ENCODE measurements around the gene LDLR.
"Not testable (repeated sequence)": the region's sequence is repeated elsewhere in the genome, so short reads cannot be mapped to it uniquely, and the experiment has no call there.

Gene LDLR

DNA sequence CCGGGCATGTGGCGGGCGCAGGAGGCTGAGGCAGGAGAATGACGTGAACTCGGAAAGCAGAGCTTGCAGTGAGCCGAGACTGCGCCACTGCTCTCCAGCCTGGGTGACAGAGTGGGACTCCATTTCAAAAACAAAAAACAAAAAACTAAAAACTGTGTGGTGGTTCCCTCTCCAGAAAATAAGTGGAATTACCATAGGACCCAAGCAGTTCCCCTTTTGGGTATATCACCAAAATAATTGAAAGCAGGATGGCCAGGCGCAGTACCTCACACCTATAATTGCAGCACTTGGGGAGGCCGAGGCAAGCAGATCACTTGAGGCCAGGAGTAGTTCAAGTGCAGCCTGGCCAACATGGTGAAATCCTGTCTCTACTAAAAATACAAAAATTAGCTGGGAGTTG is 15.7 kb upstream of the LDLR start:
- no peaks in the 10 kb centered on the region for H3K27me3 ChIP-seq (ENCODE audit: control insufficient read depth, insufficient read depth, low read length)
- H3K9ac ChIP-seq (ENCODE audit: low read length): no peak overlapping the region
- H3K9me3 ChIP-seq (ENCODE audit: control insufficient read depth, insufficient read depth, low read depth, low read length): no peaks in the 10 kb centered on the region
- H3K36me3 ChIP-seq (ENCODE audit: control insufficient read depth, insufficient read depth, low read length): no peaks in the 10 kb centered on the region
- H3K4me3 ChIP-seq (ENCODE audit: low read depth, low read length): no peak overlapping the region
- no peaks in the 10 kb centered on the region for H3K4me1 ChIP-seq (ENCODE audit: control insufficient read depth, insufficient read depth, low read length)
- no peak overlapping the region for H3K27ac ChIP-seq (ENCODE audit: low read depth, low read length)

DNA sequence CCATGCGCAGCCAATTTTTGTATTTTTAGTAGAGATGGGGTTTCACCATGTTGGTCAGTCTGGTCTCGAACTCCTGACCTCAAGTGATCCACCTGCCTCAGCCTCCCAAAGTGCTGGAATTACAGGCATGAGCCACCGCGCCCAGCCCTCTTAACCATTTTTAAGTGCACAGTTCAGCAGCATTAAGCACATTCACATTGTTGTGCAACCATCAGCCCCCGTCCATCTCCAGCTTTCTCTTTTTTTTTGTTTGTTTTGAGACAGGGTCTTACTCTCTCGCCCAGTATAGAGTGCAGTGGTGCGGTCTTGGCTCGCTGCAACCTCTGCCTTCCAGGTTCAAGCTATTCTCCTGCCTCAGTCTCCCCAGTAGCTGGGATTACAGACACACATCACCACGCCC is 12.5 kb upstream of the LDLR start:
- not testable (repeated sequence) for H3K9me3 ChIP-seq (ENCODE audit: control insufficient read depth, insufficient read depth, low read depth, low read length); H3K36me3 ChIP-seq (ENCODE audit: control insufficient read depth, insufficient read depth, low read length); H3K4me1 ChIP-seq (ENCODE audit: control insufficient read depth, insufficient read depth, low read length); H3K27ac ChIP-seq (ENCODE audit: low read depth, low read length); H3K4me3 ChIP-seq (ENCODE audit: low read depth, low read length); H3K9ac ChIP-seq (ENCODE audit: low read length); H3K27me3 ChIP-seq (ENCODE audit: control insufficient read depth, insufficient read depth, low read length)

DNA sequence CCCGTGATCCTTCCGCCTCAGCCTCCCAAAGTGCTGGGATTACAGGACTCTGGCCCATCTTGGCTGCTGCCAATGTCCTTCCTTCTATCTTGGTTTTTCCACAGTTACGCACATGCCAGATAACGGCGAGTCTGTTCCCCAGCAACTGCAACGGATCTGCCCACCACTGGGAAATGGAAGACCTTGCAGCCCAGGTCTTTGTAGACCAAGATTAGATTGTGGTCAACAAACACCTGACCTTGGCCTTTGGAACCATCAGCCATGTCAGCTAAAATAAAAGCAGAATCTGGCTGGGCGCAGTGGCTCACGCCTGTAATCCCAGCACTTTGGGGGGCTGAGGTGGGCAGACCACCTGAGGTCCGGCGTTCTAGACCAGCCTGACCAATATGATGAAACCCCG is 10.4 kb upstream of the LDLR start:
- H3K27me3 ChIP-seq (ENCODE audit: control insufficient read depth, insufficient read depth, low read length): no peaks in the 10 kb centered on the region
- no peak overlapping the region for H3K27ac ChIP-seq (ENCODE audit: low read depth, low read length)
- H3K36me3 ChIP-seq (ENCODE audit: control insufficient read depth, insufficient read depth, low read length): no peaks in the 10 kb centered on the region
- H3K9me3 ChIP-seq (ENCODE audit: control insufficient read depth, insufficient read depth, low read depth, low read length): no peaks in the 10 kb centered on the region
- H3K4me1 ChIP-seq (ENCODE audit: control insufficient read depth, insufficient read depth, low read length): no peaks in the 10 kb centered on the region
- H3K4me3 ChIP-seq (ENCODE audit: low read depth, low read length): no peak overlapping the region
- H3K9ac ChIP-seq (ENCODE audit: low read length): no peak overlapping the region

DNA sequence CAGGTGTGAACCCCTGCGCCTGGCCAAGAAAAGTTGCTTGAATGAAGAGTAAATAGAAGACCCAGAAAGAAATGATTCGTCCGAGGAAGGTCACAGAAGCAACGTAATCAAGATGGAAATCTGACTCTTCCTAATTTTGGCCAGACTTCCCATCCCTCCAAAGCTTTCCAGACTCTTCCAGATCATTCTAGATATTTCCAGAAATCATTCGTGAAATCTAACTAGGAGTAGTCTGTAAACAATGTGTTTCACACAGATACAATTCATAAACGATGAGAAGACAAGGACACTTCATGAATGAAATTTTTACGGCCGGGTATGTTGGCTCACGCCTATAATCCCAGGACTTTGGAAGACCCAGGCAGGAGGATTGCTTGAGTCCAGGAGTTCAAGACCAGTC is 9.3 kb upstream of the LDLR start:
- H3K4me3 ChIP-seq (ENCODE audit: low read depth, low read length): no peak overlapping the region
- H3K4me1 ChIP-seq (ENCODE audit: control insufficient read depth, insufficient read depth, low read length): no peaks in the 10 kb centered on the region
- no peaks in the 10 kb centered on the region for H3K9me3 ChIP-seq (ENCODE audit: control insufficient read depth, insufficient read depth, low read depth, low read length)
- no peaks in the 10 kb centered on the region for H3K27me3 ChIP-seq (ENCODE audit: control insufficient read depth, insufficient read depth, low read length)
- no peaks in the 10 kb centered on the region for H3K36me3 ChIP-seq (ENCODE audit: control insufficient read depth, insufficient read depth, low read length)
- no peak overlapping the region for H3K9ac ChIP-seq (ENCODE audit: low read length)
- no peak overlapping the region for H3K27ac ChIP-seq (ENCODE audit: low read depth, low read length)

DNA sequence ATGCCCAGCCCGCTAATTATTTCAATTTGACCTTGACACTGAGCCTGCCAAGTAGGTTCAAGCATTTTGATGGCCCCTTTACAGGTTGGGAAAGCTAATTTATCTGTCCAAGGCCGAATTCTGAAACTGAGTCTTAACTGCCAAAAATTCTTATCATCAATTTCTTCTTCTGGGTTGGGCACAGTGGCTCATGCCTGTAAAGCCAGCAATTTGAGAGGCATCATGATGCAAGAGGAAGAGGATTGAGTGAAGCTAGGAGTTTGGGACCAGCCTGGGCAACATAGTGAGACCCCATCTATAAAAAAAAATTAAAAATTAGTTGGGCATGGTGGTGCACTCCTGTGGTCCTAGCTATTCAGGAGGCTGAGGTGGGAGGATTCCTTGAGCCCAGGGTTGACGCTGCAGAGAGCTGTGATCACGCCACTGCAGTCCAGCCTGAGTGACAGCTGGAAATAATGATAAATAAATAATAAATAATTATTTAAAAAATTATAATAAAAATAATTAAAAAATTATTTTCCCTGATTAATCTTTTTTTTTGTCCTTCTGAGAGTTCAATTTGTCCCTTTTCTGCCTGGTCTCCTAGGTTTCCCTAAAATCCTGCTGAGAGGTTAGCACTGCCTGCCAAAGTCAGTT is 1.3 kb upstream of the LDLR start:
- Histone ChIP-seq H3K9ac (ENCODE audit: low read length) (peak overlapping the region; percentile 99), H3K36me3 (ENCODE audit: control insufficient read depth, insufficient read depth, low read length) (peaks cover 21% of the 10 kb centered on the region), H3K4me1 (ENCODE audit: control insufficient read depth, insufficient read depth, low read length) (peaks cover 22% of the 10 kb centered on the region), H3K4me3 (ENCODE audit: low read depth, low read length) (no peak overlapping the region), H3K9me3 (ENCODE audit: control insufficient read depth, insufficient read depth, low read depth, low read length) (no peaks in the 10 kb centered on the region), H3K27ac (ENCODE audit: low read depth, low read length) (peak overlapping the region; percentile 99), H3K27me3 (ENCODE audit: control insufficient read depth, insufficient read depth, low read length) (no peaks in the 10 kb centered on the region)

DNA sequence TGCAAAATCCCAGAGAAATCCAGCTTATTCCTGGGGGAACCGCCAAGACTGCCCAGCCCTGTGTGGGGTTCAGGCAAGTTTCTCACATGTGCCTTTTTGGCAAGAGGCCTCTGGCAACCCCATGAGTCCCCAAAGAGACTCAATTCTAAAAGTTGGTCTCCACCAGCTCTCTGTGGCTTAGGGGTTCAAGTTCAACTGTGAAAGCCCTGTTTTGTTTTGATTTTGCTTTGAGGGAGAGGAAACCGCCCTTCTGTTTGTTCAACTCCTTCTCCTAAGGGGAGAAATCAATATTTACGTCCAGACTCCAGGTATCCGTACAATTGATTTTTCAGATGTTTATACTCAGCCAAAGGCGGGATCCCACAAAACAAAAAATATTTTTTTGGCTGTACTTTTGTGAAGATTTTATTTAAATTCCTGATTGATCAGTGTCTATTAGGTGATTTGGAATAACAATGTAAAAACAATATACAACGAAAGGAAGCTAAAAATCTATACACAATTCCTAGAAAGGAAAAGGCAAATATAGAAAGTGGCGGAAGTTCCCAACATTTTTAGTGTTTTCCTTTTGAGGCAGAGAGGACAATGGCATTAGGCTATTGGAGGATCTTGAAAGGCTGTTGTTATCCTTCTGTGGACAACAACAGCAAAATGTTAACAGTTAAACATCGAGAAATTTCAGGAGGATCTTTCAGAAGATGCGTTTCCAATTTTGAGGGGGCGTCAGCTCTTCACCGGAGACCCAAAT is 583 bp upstream of the LDLR start:
- H3K9ac ChIP-seq (ENCODE audit: low read length): peak overlapping the region; percentile 99
- H3K9me3 ChIP-seq (ENCODE audit: control insufficient read depth, insufficient read depth, low read depth, low read length): no peaks in the 10 kb centered on the region
- peaks cover 22% of the 10 kb centered on the region for H3K4me1 ChIP-seq (ENCODE audit: control insufficient read depth, insufficient read depth, low read length)
- no peaks in the 10 kb centered on the region for H3K27me3 ChIP-seq (ENCODE audit: control insufficient read depth, insufficient read depth, low read length)
- H3K36me3 ChIP-seq (ENCODE audit: control insufficient read depth, insufficient read depth, low read length): peaks cover 27% of the 10 kb centered on the region
- H3K27ac ChIP-seq (ENCODE audit: low read depth, low read length): peak overlapping the region; percentile 99
- H3K4me3 ChIP-seq (ENCODE audit: low read depth, low read length): peak overlapping the region; percentile 97

DNA sequence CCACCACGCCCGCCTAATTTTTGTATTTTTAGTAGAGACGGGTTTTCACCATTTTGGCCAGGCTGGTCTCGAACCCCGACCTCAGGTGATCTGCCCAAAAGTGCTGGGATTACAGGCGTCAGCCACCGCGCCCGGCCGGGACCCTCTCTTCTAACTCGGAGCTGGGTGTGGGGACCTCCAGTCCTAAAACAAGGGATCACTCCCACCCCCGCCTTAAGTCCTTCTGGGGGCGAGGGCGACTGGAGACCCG is 676 bp downstream of the LDLR start:
- Histone ChIP-seq H3K4me3 (ENCODE audit: low read depth, low read length) (peak overlapping the region; percentile 97), H3K27ac (ENCODE audit: low read depth, low read length) (peak overlapping the region; percentile 99), H3K4me1 (ENCODE audit: control insufficient read depth, insufficient read depth, low read length) (peaks cover 29% of the 10 kb centered on the region), H3K9ac (ENCODE audit: low read length) (peak overlapping the region; percentile 99), H3K36me3 (ENCODE audit: control insufficient read depth, insufficient read depth, low read length) (peaks cover 39% of the 10 kb centered on the region)
- H3K27me3 ChIP-seq (ENCODE audit: control insufficient read depth, insufficient read depth, low read length); H3K9me3 ChIP-seq (ENCODE audit: control insufficient read depth, insufficient read depth, low read depth, low read length): not testable (repeated sequence)

DNA sequence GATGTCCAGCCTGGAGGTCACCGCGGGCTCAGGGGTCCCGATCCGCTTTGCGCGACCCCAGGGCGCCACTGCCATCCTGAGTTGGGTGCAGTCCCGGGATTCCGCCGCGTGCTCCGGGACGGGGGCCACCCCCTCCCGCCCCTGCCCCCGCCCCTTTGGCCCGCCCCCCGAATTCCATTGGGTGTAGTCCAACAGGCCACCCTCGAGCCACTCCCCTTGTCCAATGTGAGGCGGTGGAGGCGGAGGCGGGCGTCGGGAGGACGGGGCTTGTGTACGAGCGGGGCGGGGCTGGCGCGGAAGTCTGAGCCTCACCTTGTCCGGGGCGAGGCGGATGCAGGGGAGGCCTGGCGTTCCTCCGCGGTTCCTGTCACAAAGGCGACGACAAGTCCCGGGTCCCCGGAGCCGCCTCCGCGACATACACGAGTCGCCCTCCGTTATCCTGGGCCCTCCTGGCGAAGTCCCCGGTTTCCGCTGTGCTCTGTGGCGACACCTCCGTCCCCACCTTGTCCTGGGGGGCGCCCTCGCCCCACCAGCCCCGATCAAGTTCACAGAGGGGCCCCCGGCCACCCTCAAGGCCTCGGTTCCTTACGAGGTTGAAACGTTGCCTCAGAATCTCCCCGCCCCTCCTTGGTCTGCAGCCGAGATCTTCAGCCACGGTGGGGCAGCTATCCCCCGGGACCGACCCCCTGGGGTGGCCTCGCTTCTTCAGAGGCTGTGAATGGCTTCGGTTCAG is 1.2 kb downstream of the LDLR start:
- peak overlapping the region; percentile 97 for H3K4me3 ChIP-seq (ENCODE audit: low read depth, low read length)
- H3K9me3 ChIP-seq (ENCODE audit: control insufficient read depth, insufficient read depth, low read depth, low read length): no peaks in the 10 kb centered on the region
- peaks cover 43% of the 10 kb centered on the region for H3K36me3 ChIP-seq (ENCODE audit: control insufficient read depth, insufficient read depth, low read length)
- peaks cover 27% of the 10 kb centered on the region for H3K4me1 ChIP-seq (ENCODE audit: control insufficient read depth, insufficient read depth, low read length)
- peak overlapping the region; percentile 99 for H3K27ac ChIP-seq (ENCODE audit: low read depth, low read length)
- H3K27me3 ChIP-seq (ENCODE audit: control insufficient read depth, insufficient read depth, low read length): no peaks in the 10 kb centered on the region
- H3K9ac ChIP-seq (ENCODE audit: low read length): peak overlapping the region; percentile 99

DNA sequence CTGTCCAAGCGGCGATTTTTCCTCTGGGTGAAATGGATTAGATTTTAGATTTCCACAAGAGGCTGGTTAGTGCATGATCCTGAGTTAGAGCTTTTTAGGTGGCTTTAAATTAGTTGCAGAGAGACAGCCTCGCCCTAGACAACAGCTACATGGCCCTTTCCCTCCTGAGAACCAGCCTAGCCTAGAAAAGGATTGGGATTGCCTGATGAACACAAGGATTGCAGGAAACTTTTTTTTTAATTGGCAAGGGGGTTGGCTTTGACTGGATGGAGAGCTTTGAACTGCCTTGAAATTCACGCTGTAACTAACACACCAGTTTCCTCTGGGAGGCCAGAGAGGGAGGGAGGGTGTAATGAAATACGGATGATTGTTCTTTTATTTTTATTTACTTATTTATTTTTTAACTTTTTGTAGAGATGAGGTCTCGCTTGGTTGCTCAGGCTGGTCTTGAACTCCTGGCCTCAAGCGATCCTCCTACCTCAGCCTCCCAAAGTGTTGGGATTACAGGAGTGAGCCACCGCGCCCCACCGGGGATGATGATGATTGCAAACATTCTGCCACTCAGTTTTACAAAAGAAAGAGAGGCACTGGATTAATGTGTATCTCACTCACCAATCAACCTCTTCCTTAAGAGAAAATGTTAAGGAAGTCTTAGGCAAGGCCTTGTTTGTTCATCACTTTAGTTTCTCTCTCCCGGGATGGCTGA is 1.9 kb downstream of the LDLR start:
- peak overlapping the region; percentile 97 for H3K4me3 ChIP-seq (ENCODE audit: low read depth, low read length)
- H3K27ac ChIP-seq (ENCODE audit: low read depth, low read length): peak overlapping the region; percentile 96
- no peaks in the 10 kb centered on the region for H3K27me3 ChIP-seq (ENCODE audit: control insufficient read depth, insufficient read depth, low read length)
- peaks cover 50% of the 10 kb centered on the region for H3K36me3 ChIP-seq (ENCODE audit: control insufficient read depth, insufficient read depth, low read length)
- H3K4me1 ChIP-seq (ENCODE audit: control insufficient read depth, insufficient read depth, low read length): peaks cover 26% of the 10 kb centered on the region
- no peaks in the 10 kb centered on the region for H3K9me3 ChIP-seq (ENCODE audit: control insufficient read depth, insufficient read depth, low read depth, low read length)
- peak overlapping the region; percentile 99 for H3K9ac ChIP-seq (ENCODE audit: low read length)

DNA sequence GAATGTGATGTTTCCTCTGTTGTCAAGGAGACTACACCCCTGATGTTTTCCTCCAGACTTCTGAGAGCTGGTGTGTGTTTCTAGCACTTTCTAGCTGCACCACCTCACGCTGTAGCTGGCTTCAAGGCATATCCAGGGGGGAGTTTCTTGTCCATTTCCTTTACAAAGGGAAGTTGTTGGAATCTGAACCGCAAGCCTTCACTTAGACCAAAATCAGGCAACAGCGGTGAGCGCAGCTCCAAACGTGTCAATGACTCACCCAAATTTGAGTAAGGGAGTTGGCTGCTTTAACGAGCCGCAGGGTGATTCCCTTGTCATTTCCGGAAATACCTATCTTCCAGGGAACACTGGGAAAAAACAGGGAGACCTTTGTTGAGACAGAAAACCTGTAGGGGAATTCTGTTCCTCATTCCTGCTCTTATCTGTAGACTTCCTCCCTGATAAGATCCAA is 2.5 kb downstream of the LDLR start:
- H3K36me3 ChIP-seq (ENCODE audit: control insufficient read depth, insufficient read depth, low read length): peaks cover 56% of the 10 kb centered on the region

DNA sequence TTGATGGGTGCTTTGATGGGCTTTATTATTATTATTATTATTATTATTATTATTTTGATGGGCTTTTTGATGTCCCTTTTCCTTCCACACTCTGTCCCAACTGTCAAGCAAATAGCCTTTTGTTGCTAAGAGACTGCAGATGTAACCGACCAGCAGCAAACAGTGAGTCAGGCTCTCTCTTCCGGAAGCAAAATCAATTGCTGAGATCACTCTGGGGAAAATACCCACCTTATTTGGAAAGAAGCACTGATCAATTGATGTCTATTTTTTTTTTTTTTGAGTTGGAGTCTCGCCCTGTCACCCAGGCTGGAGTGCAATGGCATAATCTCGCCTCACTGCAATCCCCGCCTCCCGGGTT is 2.9 kb downstream of the LDLR start:
- H3K9ac ChIP-seq (ENCODE audit: low read length): peak overlapping the region; percentile 59
- H3K4me1 ChIP-seq (ENCODE audit: control insufficient read depth, insufficient read depth, low read length): peaks cover 26% of the 10 kb centered on the region
- peaks cover 58% of the 10 kb centered on the region for H3K36me3 ChIP-seq (ENCODE audit: control insufficient read depth, insufficient read depth, low read length)
- H3K4me3 ChIP-seq (ENCODE audit: low read depth, low read length): peak overlapping the region; percentile 97; the same call in 1 of the 2 replicates
- H3K27ac ChIP-seq (ENCODE audit: low read depth, low read length): peak overlapping the region; percentile 66; the same call in 1 of the 2 replicates
- no peaks in the 10 kb centered on the region for H3K9me3 ChIP-seq (ENCODE audit: control insufficient read depth, insufficient read depth, low read depth, low read length)
- H3K27me3 ChIP-seq (ENCODE audit: control insufficient read depth, insufficient read depth, low read length): no peaks in the 10 kb centered on the region

More for the DNA sequence above, 2.5 kb downstream of the LDLR start:
- peaks cover 26% of the 10 kb centered on the region for H3K4me1 ChIP-seq (ENCODE audit: control insufficient read depth, insufficient read depth, low read length)
- peak overlapping the region; percentile 80 for H3K27ac ChIP-seq (ENCODE audit: low read depth, low read length)
- peak overlapping the region; percentile 99 for H3K9ac ChIP-seq (ENCODE audit: low read length)
- no peaks in the 10 kb centered on the region for H3K9me3 ChIP-seq (ENCODE audit: control insufficient read depth, insufficient read depth, low read depth, low read length)
- no peaks in the 10 kb centered on the region for H3K27me3 ChIP-seq (ENCODE audit: control insufficient read depth, insufficient read depth, low read length)
- H3K4me3 ChIP-seq (ENCODE audit: low read depth, low read length): peak overlapping the region; percentile 97

All from HUES6 (cell line).